ENCODE data around the gene CFAP20DC. TPM values are rescaled to one million over a fixed set of nuclear protein-coding genes. Genes with fewer than 3 reads are reported as not detected.
A peak's percentile ranks its signal among the peaks of the same experiment; 100 is the strongest.

The CFAP20DC gene
- total and polyA plus RNA-seq, 2 of the 8 experiments (the other 6 are each of a cell fraction or from before 2014, with no cell fraction given) = 2.2 to 2.8 TPM

GRCh38 chr3:58867621-58868020, 182.2 kb downstream of the CFAP20DC start:
- Histone ChIP-seq H3K79me1 (ENCODE audit: low read depth, low read length) (no peaks in the 10 kb centered on the region), H3K23ac (ENCODE audit: insufficient read length) (no peak overlapping the region), H2BK5ac (ENCODE audit: low read depth, low read length) (no peak overlapping the region), H4K8ac (ENCODE audit: extremely low read depth, insufficient read depth, low read length) (no peak overlapping the region), H2BK15ac (ENCODE audit: low read length) (no peak overlapping the region), H3K9me3 (ENCODE audit: insufficient read depth in 2 of 2, low read depth in 1 of 2, low read length in 1 of 2) (no peaks in the 10 kb centered on the region), H2AFZ (ENCODE audit: low read length) (no peak overlapping the region), H3K23me2 (ENCODE audit: low read depth, low read length) (no peaks in the 10 kb centered on the region), H3K4me1 (replicated peaks in 1 of 4; ENCODE audit: control insufficient read depth in 3 of 4, insufficient read depth in 4 of 4, low read length in 3 of 4) (peaks cover 0 to 10% (median 3%) of the 10 kb centered on the region in 4 experiments; a peak in 4 of 7 replicates), H3K9ac (replicated peaks in 1 of 4; ENCODE audit: extremely low read depth in 1 of 4, low read depth in 3 of 4, low read length in 3 of 4) (peak overlapping the region in 1 of 4 experiments; percentile 8; a peak in 1 of 7 replicates), H3K27ac (ENCODE audit: low read depth, low read length) (no peak overlapping the region), H3K4ac (replicated peaks; ENCODE audit: insufficient read length, low read depth, low read length) (no peak overlapping the region), H3K56ac (replicated peaks; ENCODE audit: insufficient read length, low read depth, low read length) (no peak overlapping the region), H2AK5ac (ENCODE audit: low read depth, low read length) (no peak overlapping the region), H2BK12ac (ENCODE audit: low read depth, low read length) (no peak overlapping the region), H3K18ac (ENCODE audit: extremely low read depth, low read length) (no peak overlapping the region), H3K14ac (ENCODE audit: insufficient read length) (no peak overlapping the region), H3K36me3 (ENCODE audit: control insufficient read depth in 2 of 4, insufficient read depth in 4 of 4, low read length in 3 of 4) (no peaks in the 10 kb centered on the region), H4K5ac (ENCODE audit: insufficient read length, low read depth, low read length) (no peak overlapping the region), H3K27me3 (replicated peaks in 1 of 4; ENCODE audit: control insufficient read depth in 3 of 4, extremely low read depth in 1 of 4, insufficient read depth in 3 of 4, low read length in 3 of 4) (no peaks in the 10 kb centered on the region), H2BK20ac (ENCODE audit: low read length) (no peak overlapping the region), H3K4me3 (ENCODE audit: extremely low read depth in 1 of 4, insufficient read depth in 2 of 4, low read depth in 3 of 4, low read length in 4 of 4) (no peak overlapping the region), H3K4me2 (ENCODE audit: insufficient read depth in 1 of 2, low read depth in 2 of 2, low read length in 2 of 2) (no peak overlapping the region), H4K91ac (replicated peaks; ENCODE audit: insufficient read length, low read length) (no peak overlapping the region), H3K79me2 (ENCODE audit: control insufficient read depth in 1 of 2, insufficient read depth in 2 of 2, low read length in 2 of 2) (no peaks in the 10 kb centered on the region), H4K20me1 (replicated peaks in 1 of 2; ENCODE audit: control insufficient read depth in 1 of 2, insufficient read depth in 2 of 2, low read length in 2 of 2) (no peaks in the 10 kb centered on the region), H2BK120ac (replicated peaks; ENCODE audit: low read depth, low read length) (no peak overlapping the region)
- TF ChIP-seq JUND (IDR thresholded peaks at IDR 0.05; ENCODE audit: low read length) = no peak
- TF ChIP-seq CHD2 (IDR thresholded peaks at IDR 0.05; ENCODE audit: low read length) = no peak
- TF ChIP-seq NRF1 (IDR thresholded peaks at IDR 0.05; ENCODE audit: low read depth, low read length) = no peak
- no peak for TF ChIP-seq TEAD4 (IDR thresholded peaks at IDR 0.05; ENCODE audit: low read depth, low read length)
- TF ChIP-seq HDAC2 (IDR thresholded peaks at IDR 0.05; ENCODE audit: borderline replicate concordance in 1 of 2, low read depth in 2 of 2, low read length in 2 of 2) = no peak
- no peak for TF ChIP-seq SUZ12 (IDR thresholded peaks at IDR 0.05; ENCODE audit: low read length)
- TF ChIP-seq TBP (IDR thresholded peaks at IDR 0.05; ENCODE audit: low read depth, low read length) = no peak
- no peak for TF ChIP-seq NANOG (IDR thresholded peaks at IDR 0.05; ENCODE audit: insufficient read depth, low read depth, low read length, poor library complexity, severe bottlenecking)
- TF ChIP-seq POU5F1 (IDR thresholded peaks at IDR 0.05; ENCODE audit: low read depth, low read length) = no peak
- no peak for FAIRE-seq
- 64% methylated on average over 4 of the region's 4 CpGs; no CpG with 5 or more reads in 1 of the 2 experiments for WGBS, 2 experiments (ENCODE audit: extremely low coverage in 1 of 2, insufficient coverage in 1 of 2, insufficient read length in 1 of 2, insufficient replicate concordance in 2 of 2, low coverage in 1 of 2, low lambda C conversion rate in 2 of 2, missing lambda C conversion rate in 1 of 2)
- ChIA-PET CTCF (ENCODE audit: partially characterized antibody) (no interaction called here), POLR2A (ENCODE audit: partially characterized antibody) (no interaction called here)
- DNase-seq (ENCODE audit: low read depth in 1 of 2, low spot score in 2 of 2) = no peak

All from H1 (cell line).